GM12878 (cell line): Measurements from ENCODE around the gene KIRREL3. TPM values are rescaled to one million over a fixed set of nuclear protein-coding genes. Genes with fewer than 3 reads are reported as not detected.

Experiments used
- CUX1 ChIP-seq: IDR thresholded peaks from 2 replicates; pipeline ENCODE4 v1.6.1; 2012; ENCODE audit warnings: improper control_type of control experiment, low read depth, low read length; ENCODE audit not compliant: insufficient replicate concordance
- ELK1 ChIP-seq: IDR thresholded peaks from 2 replicates; pipeline ENCODE4 v1.6.1; 2012; ENCODE audit warnings: low read depth, low read length, improper control_type of control experiment
- ESRRA ChIP-seq: IDR thresholded peaks from 2 replicates; pipeline ENCODE4 v1.6.1; 2012; ENCODE audit warnings: mild to moderate bottlenecking, low read length, improper control_type of control experiment
- LARP7 ChIP-seq: fragments of 450-650 bp; IDR thresholded peaks from 2 replicates; pipeline ENCODE4 v1.6.1; 2017; ENCODE audit warnings: mild to moderate bottlenecking
- MYB ChIP-seq: fragments of 150-350 bp; IDR thresholded peaks from 2 replicates; pipeline ENCODE4 v1.6.1; 2014; ENCODE audit warnings: mild to moderate bottlenecking, low read depth, low read length, borderline replicate concordance
- PAX5 ChIP-seq: IDR thresholded peaks from 2 replicates; pipeline ENCODE4 v1.6.1; 2011; ENCODE audit warnings: low read depth, low read length, borderline replicate concordance
- POU2F2 ChIP-seq: IDR thresholded peaks from 3 replicates; pipeline ENCODE4 v1.6.1; 2011; ENCODE audit warnings: low read depth, mild to moderate bottlenecking, low read length, borderline replicate concordance
- WRNIP1 ChIP-seq: IDR thresholded peaks from 2 replicates; pipeline ENCODE4 v1.6.1; 2011; ENCODE audit warnings: low read depth, low read length, improper control_type of control experiment, borderline replicate concordance
- ZNF592 ChIP-seq: fragments of 450-650 bp; IDR thresholded peaks from 2 replicates; pipeline ENCODE4 v1.6.1; 2017; ENCODE audit warnings: mild to moderate bottlenecking, moderate library complexity
- polyA plus RNA-seq, 11 experiments: library from polyadenylated mRNA; depleted of rRNA in 4 of 11; unstranded in 6 of 11; stranded (reverse) in 5 of 11; fragments of >200 nt; fragmentation: Nextera tagmentation in 4 of 11; fragmentation: Illumina TruSeq in 1 of 11; extraction: Ambion mirVana in 4 of 11; extraction: Trizol in 1 of 11; gene quantifications; 1 replicate in 1 of 11; 2 replicates in 10 of 11; pipeline versions ENCODE4 v1.2.1 to v1.2.3, GENCODE V29; 2011 to 2016; ENCODE audit warnings: inconsistent platforms in 2 of 11, missing spikeins in 2 of 11, low read depth in 1 of 11
- total RNA-seq, 4 experiments: library from RNA; depleted of rRNA in 3 of 4; stranded (reverse); fragments of >200 nt in 3 of 4; fragmentation: Illumina TruSeq in 1 of 4; extraction: Trizol in 1 of 4; gene quantifications; 2 replicates each; pipeline versions ENCODE4 v1.2.1 to v1.2.3, GENCODE V29; 2013 to 2021

The KIRREL3 gene
- total and polyA plus RNA-seq, 10 of the 15 experiments (the other 5 are each of a cell fraction or from before 2014, with no cell fraction given), result under 0.01 TPM; not detected in 9

- no peak for TF ChIP-seq ZNF592
- no peak for TF ChIP-seq ELK1
- no peak for TF ChIP-seq ESRRA
- no peak for TF ChIP-seq CUX1
- TF ChIP-seq MYB, result no peak
- no peak for TF ChIP-seq LARP7
- TF ChIP-seq PAX5, result no peak
- TF ChIP-seq WRNIP1, result no peak
- no peak for TF ChIP-seq POU2F2
Measured at GRCh38 chr11:126924376-126925040, 76.1 kb downstream of the KIRREL3 start (continued).
